Lung microvascular endothelial cell (primary cell): ENCODE data around the gene NPAS3. TPM values are rescaled to one million over a fixed set of nuclear protein-coding genes. Genes with fewer than 3 reads are reported as not detected.
A peak's percentile ranks its signal among the peaks of the same experiment; 100 is the strongest.

Experiments used
- DNase-seq, 2 donors: peaks; one replicate each; pipeline versions ENCODE4 v3.0.0 to v3.0.0-alpha.2; 2010; ENCODE audit warnings: low read depth in 2 of 2
- total RNA-seq: library from RNA; depleted of rRNA; stranded (reverse); fragments of >200 nt; gene quantifications from 2 replicates; pipeline ENCODE4 v1.2.1, GENCODE V29; 2014

NPAS3 gene
- total RNA-seq, 1 donor from 2014 or later = 0.20 TPM

- DNase-seq = no peak
Observed at GRCh38 chr14:33249233-33249820, 310.6 kb downstream of the NPAS3 start.

GRCh38 chr14:33250963-33251362 is 312.3 kb downstream of the NPAS3 start:
- no peak for DNase-seq

GRCh38 chr14:33254342-33254741 is 315.7 kb downstream of the NPAS3 start:
- DNase-seq = no peak

GRCh38 chr14:33254861-33255395 is 316.2 kb downstream of the NPAS3 start:
- DNase-seq = peak; percentile 7 to 27

- no peak for DNase-seq
Observed at GRCh38 chr14:33257796-33258195, 319.1 kb downstream of the NPAS3 start.

- DNase-seq = no peak
Observed at GRCh38 chr14:33259764-33260163, 321.1 kb downstream of the NPAS3 start.

GRCh38 chr14:33271216-33271615 is 332.5 kb downstream of the NPAS3 start:
- DNase-seq = no peak

GRCh38 chr14:33271891-33272290 is 333.2 kb downstream of the NPAS3 start:
- DNase-seq = no peak

GRCh38 chr14:33273978-33274377 is 335.3 kb downstream of the NPAS3 start:
- DNase-seq = no peak

GRCh38 chr14:33275879-33276278 is 337.2 kb downstream of the NPAS3 start:
- no peak for DNase-seq

GRCh38 chr14:33279865-33280264 is 341.2 kb downstream of the NPAS3 start:
- no peak for DNase-seq

- no peak for DNase-seq
Observed at GRCh38 chr14:33280646-33281045, 342.0 kb downstream of the NPAS3 start.

GRCh38 chr14:33282331-33283230 is 343.9 kb downstream of the NPAS3 start:
- DNase-seq = no peak

- DNase-seq = no peak
Observed at GRCh38 chr14:33285902-33286700, 347.4 kb downstream of the NPAS3 start.

GRCh38 chr14:33287189-33287588 is 348.5 kb downstream of the NPAS3 start:
- no peak for DNase-seq

GRCh38 chr14:33290641-33291040 is 352.0 kb downstream of the NPAS3 start:
- DNase-seq = no peak

GRCh38 chr14:33291529-33292104 is 352.9 kb downstream of the NPAS3 start:
- DNase-seq = no peak

- no peak for DNase-seq
Observed at GRCh38 chr14:33294419-33294818, 355.7 kb downstream of the NPAS3 start.

- no peak for DNase-seq
Observed at GRCh38 chr14:33297565-33297964, 358.9 kb downstream of the NPAS3 start.

- peak; percentile 70 to 93 for DNase-seq
Observed at GRCh38 chr14:33307691-33308251, 369.1 kb downstream of the NPAS3 start.

GRCh38 chr14:33309106-33309505 is 370.4 kb downstream of the NPAS3 start:
- DNase-seq = no peak
